OCI-LY3 (cell line): Measurements from ENCODE around the gene IL7R.

Experiments used
- CTCF ChIP-seq: fragments of 200-600, 300-600 bp; sonication (generic); IDR thresholded peaks from 2 replicates; pipeline ENCODE4 v1.5.1; 2014; ENCODE audit warnings: antibody characterized with exemption, low read length, low read depth
- EZH2phosphoT487 ChIP-seq: fragments of 200-600 bp; shearing (Covaris generic); IDR thresholded peaks from 2 replicates; pipeline ENCODE4 v1.6.1; 2018; ENCODE audit warnings: antibody characterized with exemption, mixed run types, low read depth

DNA sequence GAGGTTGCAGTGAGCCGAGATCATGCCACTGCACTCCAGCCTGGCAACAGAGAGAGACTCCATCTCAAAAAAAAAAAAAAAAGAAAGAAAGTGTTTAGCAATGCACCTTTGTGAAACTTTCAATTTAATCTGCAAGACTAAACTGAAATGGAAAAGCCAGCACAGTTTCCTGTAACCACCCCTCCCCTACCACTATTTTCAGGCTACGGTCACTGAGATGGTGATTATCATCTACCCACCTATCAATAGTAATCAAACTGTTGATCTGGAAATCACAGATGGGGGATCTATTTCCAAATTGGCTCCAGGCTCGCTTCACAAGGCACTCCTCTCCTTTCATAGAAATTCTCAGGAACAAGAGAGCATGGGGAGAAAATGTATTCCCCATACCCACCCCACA lies 30.6 kb upstream of the IL7R start:
- TF ChIP-seq CTCF = no peak
- TF ChIP-seq EZH2phosphoT487 = no peak
